Measurements from ENCODE around the gene CAB39. TPM values are rescaled to one million over a fixed set of nuclear protein-coding genes. Genes with fewer than 3 reads are reported as not detected.

Gene CAB39
- polyA plus RNA-seq, 1 donor, result 62.3 TPM

DNA sequence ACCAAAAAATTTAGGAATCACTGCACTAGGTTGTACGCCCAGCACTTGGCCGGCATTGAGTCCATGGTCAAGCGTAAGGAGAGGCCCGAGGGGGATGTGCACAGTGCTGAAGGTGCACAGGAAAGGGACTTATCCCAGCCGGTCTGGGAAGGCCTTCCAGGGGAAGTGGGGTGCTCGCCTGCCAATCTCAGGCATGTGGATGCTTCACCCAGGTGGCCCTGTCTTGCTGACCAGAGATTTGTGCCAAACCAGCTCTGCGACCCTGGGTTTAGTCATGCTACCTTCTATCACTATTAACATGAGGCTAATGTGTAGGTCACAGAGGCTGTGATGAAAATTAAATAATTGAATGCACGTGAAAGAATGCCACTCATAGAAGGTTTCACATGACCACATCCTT, 150.4 kb downstream of the CAB39 start:
- no peak for DNase-seq (ENCODE audit: low read depth)

DNA sequence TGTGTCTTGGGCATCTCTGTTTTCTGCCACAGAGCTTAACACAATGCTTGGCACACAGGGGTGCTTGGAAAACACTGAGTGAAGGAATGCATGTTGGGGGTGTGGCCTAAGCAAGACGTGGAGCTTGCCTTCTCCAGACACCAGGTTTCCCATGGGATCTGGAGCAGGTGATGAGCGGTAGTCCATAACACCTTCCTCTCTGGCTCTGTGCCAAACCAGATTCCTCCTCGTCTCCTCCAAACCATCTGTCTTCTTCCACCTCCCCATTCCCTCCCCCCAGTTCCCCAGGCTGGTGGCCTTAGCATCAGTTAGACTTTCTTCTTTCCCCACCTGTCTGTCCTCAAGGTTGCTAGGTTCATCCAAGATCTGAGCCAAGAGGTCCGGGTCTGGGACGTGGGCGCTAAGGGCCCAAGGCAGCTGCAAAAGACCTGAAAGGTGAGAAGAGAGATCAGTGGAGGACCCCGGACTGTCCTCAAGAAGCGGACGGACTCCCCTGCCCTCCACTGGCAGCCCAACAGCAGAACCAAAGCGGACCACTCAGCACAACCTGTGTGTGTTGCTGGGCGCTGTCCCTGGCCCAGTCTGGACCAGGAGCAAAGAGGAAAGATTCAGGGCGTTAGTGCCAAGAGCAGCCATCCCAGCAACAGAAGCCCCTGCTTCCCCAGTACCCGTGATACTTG, 150.9 kb downstream of the CAB39 start:
- no peak for DNase-seq (ENCODE audit: low read depth)

DNA sequence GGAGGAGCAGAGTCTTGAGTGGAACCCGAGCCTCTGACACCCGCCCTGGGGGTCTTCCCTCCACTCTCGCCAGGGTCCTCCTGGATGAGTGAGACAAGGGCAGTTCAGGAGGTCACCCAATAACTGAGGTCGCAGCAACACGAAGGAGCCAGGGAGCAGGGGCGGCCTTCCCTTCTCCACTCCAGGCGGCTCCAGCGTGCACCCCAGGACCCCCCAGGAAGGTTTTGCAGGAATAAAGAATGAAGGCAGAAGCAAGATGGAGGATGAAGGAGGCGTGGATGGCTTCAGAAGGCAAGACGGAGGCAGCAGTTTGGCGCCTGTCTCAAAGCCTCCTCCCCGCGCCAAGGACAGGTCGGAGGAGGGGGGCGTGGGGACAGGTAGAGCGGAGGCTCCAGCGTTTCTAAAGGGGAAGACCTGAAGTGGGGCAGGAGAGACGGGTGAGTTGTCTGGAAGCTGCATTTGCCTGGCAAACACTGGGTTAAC, 151.5 kb downstream of the CAB39 start:
- no peak for DNase-seq (ENCODE audit: low read depth)

DNA sequence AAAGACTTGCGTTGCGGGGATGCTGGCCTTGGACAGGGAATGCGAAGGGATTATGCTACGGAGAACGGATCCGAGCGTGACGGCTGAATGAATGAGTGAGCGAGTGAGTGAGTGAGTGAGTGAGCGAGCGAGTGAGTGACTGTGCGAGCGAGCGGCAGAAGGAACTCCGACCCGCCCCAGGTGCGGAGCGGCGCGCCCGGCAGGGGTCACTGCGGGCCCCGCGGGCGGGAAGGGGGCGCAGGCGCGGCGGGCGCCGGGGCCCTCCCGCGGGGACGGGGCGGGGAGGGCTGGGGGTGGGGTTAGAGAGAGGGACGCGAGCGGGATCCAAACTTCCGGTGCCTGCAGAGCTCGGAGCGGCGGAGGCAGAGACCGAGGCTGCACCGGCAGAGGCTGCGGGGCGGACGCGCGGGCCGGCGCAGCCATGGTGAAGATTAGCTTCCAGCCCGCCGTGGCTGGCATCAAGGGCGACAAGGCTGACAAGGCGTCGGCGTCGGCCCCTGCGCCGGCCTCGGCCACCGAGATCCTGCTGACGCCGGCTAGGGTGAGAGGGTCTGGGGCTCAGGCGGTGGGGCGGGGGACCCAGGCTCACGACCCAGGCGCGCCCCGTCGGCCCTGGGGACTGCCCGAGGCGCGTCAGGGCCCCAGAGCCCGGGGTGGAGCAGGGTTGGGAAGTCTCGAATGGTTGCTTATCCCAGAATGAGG, 152.1 kb downstream of the CAB39 start, which contains the start of gene ITM2C:
ITM2C (plus strand) TSS at position 338 of the 702 bp plus-strand sequence; CDS start at position 422, 84 bp downstream.
- no peak for DNase-seq (ENCODE audit: low read depth)

DNA sequence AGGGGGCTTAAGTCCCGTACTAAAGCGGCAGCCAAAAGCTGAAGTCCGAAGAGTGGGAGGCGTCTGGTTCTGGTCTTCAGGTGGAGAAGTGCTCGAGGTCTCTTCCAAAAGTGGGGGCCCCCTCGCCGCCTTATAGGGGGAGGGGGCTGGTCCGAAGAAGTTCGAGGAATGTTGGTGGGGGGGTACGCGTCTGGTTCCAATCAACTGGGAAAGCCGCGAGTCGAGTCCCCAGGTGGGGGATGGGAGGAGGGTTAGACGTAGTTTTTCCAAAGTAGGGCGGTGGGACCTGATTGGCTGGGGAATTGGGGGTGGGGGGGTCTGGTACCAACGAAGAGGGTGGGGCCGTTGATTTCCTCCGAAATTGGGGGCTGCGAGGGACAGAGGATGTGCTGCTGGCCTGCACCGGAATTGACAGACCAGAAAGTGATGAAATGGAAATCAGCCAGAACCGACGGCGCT, 152.7 kb downstream of the CAB39 start:
- DNase-seq (ENCODE audit: low read depth), result no peak

DNA sequence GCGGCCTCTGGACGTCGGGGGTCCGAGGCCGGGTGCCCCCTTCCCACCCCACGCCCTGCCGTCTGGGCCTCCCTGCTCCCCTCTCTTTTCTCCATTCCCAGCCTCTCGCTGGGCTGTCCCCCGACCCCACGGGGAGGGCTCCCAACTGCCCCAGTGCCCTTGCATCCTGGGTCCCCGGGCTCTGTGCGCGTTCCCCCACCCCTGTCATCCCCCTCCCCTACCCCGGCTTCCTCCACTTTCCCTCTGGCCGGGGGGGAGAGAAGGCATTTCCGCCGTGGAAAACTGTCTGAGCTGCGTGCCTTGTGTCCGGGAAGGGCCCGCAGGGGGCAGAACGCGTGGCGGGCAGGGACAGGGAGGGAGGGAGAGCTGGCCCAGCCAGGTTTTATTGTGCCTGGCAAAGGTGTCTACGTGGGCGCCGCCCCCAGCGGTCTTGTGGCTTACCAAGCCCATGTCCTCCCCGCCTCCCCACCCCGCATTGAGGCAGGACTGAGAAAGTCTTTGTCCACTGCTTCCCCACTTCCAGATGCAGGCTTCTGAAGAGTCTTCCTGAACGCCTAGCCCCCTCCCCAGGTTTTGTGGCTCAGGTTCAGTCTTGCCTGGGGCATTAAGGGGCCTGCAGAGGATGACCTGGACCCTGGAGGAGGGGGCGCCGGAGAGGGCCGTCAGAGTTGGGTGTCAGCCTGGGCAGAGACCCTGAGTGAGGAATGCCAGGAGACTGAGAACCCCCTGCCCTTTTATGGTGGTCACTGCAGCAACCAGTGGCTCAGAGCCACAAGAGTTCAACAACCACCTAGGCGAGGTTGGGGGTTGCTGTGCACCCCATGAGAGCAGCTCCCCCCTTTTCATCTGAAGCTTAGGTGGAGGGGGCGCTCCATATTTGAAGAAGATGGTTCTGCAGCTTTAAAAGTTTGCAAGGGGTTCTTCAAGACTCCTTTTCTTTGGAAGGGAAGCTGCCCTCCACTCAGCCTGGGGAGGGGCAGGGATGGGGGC, 153.4 kb downstream of the CAB39 start:
- no peak for DNase-seq (ENCODE audit: low read depth)

DNA sequence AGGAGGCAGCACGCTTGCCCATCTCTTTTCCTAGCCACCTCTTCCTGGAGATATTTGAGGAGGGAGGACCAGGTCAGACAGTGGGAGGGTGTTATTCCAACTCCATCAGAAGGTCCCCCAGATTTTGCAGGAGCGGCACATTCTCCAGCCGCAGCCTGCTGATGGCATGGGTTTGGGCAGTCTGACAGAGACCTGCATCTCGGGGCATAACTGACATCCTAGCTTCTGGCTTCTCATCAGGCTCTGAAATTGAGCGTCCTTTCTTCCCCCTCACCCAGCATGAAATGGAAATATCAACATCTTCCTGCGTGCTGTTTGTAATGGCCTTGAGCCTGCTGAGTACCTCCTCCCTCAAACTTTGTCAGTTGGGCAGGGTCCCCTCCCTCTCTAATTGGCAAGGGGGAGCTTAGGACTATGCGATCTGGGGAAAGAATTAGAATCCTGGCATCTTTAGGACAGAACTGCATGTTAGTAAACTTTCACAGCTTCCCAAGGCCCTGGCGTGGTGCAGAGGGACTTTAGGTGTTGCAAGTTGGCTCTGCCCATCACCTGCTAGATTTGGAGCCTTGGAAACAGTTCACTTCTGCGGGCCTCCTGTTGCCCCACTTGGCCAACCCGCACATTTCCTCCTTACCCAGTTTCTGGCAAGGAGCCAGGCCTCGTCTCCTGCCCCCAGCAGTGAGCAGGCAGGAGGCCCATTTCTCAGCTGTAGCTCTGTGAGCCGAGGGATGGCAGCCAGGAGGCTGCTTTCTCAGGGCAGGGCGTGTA, 154.3 kb downstream of the CAB39 start:
- DNase-seq (ENCODE audit: low read depth), result no peak

DNA sequence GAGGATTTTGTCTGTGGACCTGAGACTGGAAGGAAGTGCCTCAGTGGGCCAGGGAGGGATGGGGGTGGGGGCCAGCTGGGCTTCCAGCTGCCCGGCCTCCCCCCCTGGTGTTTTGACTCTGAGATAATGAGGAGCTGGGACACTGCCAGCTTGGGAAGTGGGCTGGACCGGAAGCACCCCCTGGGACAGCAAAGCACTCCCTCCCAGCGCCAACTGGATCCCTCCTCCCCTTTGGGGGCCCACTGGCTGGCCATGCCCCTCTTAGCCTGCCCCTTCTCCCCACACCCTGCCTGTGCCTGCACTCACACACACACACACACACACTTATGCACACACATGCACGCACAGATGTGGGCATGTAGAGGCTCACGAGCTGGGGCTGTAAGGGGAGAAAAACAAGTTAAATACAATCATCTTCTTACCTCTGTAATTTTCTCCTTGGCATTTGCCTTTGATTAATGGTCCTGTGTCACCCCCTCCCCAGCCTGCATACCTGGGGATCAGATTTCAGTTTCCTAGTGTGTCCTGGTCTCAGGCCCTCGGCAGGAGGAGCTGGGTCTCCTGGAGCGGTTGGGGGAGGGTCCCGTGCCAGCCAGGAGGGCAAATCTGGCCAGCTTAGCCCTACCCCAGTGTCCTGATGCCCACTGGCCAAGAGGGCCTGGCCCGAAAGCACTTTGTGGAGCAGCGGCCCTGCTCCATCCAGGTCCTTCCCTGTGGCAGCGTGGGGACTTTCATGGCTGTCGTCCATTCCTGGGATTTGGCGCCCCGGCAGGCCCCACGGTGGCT, 155.7 kb downstream of the CAB39 start:
- DNase-seq (ENCODE audit: low read depth), result no peak

DNA sequence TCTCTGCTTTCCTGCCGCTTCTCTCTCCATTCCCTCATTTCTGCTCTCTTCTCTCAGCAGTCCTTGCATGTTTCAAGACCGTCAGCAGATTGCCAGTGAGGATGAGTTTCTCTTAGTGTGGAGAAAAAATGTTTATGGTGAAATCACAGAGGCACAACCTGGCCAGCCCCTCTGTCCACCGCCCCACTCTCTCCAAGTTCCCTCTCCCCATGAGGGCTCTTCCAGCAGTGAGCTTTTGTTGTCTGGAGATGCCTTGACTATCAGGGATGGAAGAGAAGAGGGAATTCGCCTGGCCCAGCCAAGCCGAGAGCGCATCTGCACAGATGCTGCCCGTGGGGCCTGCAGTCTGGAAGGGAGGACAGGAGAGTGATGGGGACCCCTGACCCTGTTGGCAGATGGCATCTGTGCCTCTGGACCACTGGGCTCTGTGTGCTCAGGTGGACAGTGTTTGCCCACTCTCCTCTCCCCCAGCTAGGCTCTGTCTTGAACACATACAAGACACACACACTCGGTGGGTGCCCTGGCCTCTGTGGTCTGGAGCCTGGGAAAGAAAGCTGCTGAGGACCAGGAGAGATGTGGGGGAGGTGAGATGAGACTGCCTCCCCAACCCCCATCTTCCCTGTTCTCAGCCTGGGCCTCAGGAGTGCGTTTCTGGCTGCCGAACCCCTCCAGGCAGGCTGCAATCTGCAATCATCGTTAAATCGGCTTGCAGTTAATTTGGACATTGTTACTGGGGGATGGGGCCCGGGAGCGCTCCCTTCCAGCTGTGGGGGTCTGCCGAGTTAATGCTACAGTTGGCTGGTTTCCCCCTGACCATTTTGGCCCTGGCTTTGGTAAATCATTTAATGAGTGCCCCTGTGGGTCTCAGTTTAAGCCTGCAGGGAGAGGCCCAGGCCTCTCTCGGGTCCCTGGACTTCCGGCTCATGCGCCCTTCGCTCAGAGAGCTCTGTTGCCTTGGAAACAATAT, 156.6 kb downstream of the CAB39 start:
- DNase-seq (ENCODE audit: low read depth), result no peak

DNA sequence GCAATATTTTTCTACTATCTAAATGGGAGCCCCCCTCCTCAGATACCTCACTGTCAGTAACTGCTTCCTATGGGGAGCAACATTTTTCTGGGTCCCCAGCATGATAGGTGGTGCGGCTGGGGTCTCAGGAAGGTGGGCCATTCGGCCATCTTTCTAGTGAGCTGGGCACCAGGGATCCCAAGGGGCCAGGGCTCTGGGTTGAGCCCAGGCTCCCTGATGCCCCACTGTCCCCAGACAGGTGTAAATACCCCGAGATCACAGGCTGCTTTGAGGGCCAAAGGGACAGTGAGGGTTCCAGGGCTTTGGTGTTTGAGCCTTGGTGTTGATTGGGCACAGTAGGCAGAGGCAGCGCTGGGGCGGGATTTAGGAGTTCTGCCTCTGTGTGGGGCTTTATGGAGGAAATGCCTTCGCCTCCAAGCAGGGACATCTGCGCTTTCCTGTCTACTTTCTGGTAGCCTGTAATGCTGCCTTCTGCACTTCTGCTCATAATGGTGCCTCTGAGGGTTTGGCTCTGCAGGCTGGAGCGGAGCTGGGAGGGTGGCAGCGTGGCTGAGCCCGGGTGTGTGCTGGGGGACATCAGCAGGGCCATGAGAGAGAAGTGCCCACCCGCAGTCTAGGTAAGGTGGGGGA, 157.4 kb downstream of the CAB39 start:
- DNase-seq (ENCODE audit: low read depth), result no peak

Other genes starting within 250 kb of the CAB39 start
- gene ITM2C, start 152.1 kb downstream of the CAB39 start, polyA plus RNA-seq (ENCODE audit: insufficient read length), result 138 TPM
- 0.04 TPM for gene GPR55, start 212.4 kb downstream of the CAB39 start, polyA plus RNA-seq (ENCODE audit: insufficient read length)

Measured in forelimb muscle (tissue), 1 donor.